Gastroesophageal sphincter (tissue), 4 donors: ENCODE data around the gene CD200R1L. TPM values are rescaled to one million over a fixed set of nuclear protein-coding genes. Genes with fewer than 3 reads are reported as not detected.

ENCODE experiments used
- ATAC-seq: fragments of 150-250 bp; one replicate; pipeline ENCODE4 v1.9.1; 2016; ENCODE audit warnings: mild to moderate bottlenecking, moderate library complexity
- H3K27ac ChIP-seq, 4 donors: fragments of 200-600 bp; sonication (generic) in 3 of 4; 1 replicate in 3 of 4; 2 replicates in 1 of 4; pipeline ENCODE4 v1.5.1; 2016 to 2019
- H3K27me3 ChIP-seq: fragments of 200-600 bp; sonication (generic); one replicate; pipeline ENCODE4 v1.5.1; 2019
- H3K36me3 ChIP-seq, 2 donors: fragments of 200-600 bp; sonication (generic); one replicate each; pipeline ENCODE4 v1.5.1; 2019; ENCODE audit warnings: control low read depth in 1 of 2
- H3K4me1 ChIP-seq, 3 donors: fragments of 200-600 bp; sonication (generic); 1 replicate in 2 of 3; 2 replicates in 1 of 3; pipeline ENCODE4 v1.5.1; 2016 to 2019; ENCODE audit warnings: control low read depth in 2 of 3
- H3K4me3 ChIP-seq, 2 donors: fragments of 200-600 bp; sonication (generic); one replicate each; pipeline ENCODE4 v1.5.1; 2019; ENCODE audit warnings: mild to moderate bottlenecking in 1 of 2, moderate library complexity in 1 of 2
- H3K9me3 ChIP-seq, 3 donors: fragments of 200-600 bp; sonication (generic); one replicate each; pipeline ENCODE4 v1.5.1; 2017 to 2019; ENCODE audit warnings: control low read depth in 2 of 3
- CTCF ChIP-seq, 4 experiments: fragments of 200-600 bp in 2 of 4; fragments of 450-650 bp in 2 of 4; sonication (generic) in 1 of 4; IDR thresholded peaks; one replicate each; pipeline ENCODE4 v1.5.1; 2017 to 2019; ENCODE audit warnings: antibody characterized with exemption in 4 of 4, mild to moderate bottlenecking in 2 of 4, moderate library complexity in 2 of 4
- EP300 ChIP-seq: sonication (generic); formaldehyde crosslinking; IDR thresholded peaks from one replicate; pipeline ENCODE4 v1.6.1; 2017; ENCODE audit warnings: antibody characterized with exemption, mild to moderate bottlenecking
- POLR2A ChIP-seq, 2 donors: fragments of 450-650 bp; IDR thresholded peaks; one replicate each; pipeline ENCODE4 v1.6.1; 2017; ENCODE audit warnings: antibody characterized with exemption in 2 of 2, mild to moderate bottlenecking in 2 of 2, moderate library complexity in 1 of 2
- POLR2AphosphoS5 ChIP-seq: sonication (generic); formaldehyde crosslinking; IDR thresholded peaks from one replicate; pipeline ENCODE4 v1.6.1; 2017; ENCODE audit warnings: antibody characterized with exemption
- WGBS, 2 donors: methylation state at CpG; one replicate each; pipeline ENCODE4 v1.1.5; 2018; ENCODE audit warnings: low coverage in 1 of 2; 5-methylcytosine and 5-hydroxymethylcytosine counted together
- total RNA-seq, 4 donors: library from RNA; depleted of rRNA; stranded (reverse); fragments of >200 nt; gene quantifications; one replicate each; pipeline ENCODE4 v1.1.0, GENCODE V29; 2016

The CD200R1L gene
- total RNA-seq, 4 donors from 2014 or later = not detected

- 54 to 63% methylated on average over 3 of the region's 3 CpGs for WGBS, 2 donors
- no peaks in the 10 kb centered on the region for H3K9me3 ChIP-seq
- TF ChIP-seq CTCF (IDR thresholded peaks at IDR 0.05) = no peak
- no peak for ATAC-seq
- H3K36me3 ChIP-seq = no peaks in the 10 kb centered on the region
- H3K27ac ChIP-seq = no peak overlapping the region
- H3K27me3 ChIP-seq = no peaks in the 10 kb centered on the region
- no peak overlapping the region for H3K4me3 ChIP-seq
- H3K4me1 ChIP-seq = no peaks in the 10 kb centered on the region
Measured at GRCh38 chr3:112822064-112823055, 24.3 kb downstream of the CD200R1L start.

GRCh38 chr3:112818289-112818688, 28.4 kb downstream of the CD200R1L start:
- Histone ChIP-seq H3K27me3 (no peaks in the 10 kb centered on the region), H3K9me3 (no peaks in the 10 kb centered on the region), H3K4me1 (peaks cover 0 to 3% (median 0%) of the 10 kb centered on the region in 3 donors), H3K4me3 (no peak overlapping the region), H3K27ac (no peak overlapping the region), H3K36me3 (no peaks in the 10 kb centered on the region)
- TF ChIP-seq CTCF (IDR thresholded peaks at IDR 0.05) (no peak), POLR2A (IDR thresholded peaks at IDR 0.05) (no peak), EP300 (no peak), POLR2AphosphoS5 (no peak)
- no peak for ATAC-seq
- WGBS, 2 donors = 62 to 80% methylated on average over 1 of the region's 1 CpG

DNA sequence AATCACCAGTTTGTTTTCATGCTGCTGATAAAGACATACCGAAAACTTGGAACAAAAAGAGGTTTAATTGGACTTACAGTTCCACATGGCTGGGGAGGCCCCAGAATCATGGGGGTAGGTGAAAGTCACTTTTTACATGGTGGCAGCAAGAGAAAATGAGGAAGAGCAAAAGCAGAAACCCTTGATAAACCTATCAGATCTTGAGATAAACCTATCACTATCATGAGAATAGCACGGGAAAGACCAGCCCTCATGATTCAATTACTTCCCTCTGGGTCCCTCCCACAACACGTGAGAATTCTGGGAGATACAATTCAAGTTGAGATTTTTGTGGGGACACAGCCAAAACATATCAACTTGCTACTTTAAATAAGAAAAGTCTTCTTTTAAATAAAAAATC, 28.9 kb downstream of the CD200R1L start:
- Histone ChIP-seq H3K36me3 (no peaks in the 10 kb centered on the region), H3K4me1 (peaks cover 0 to 4% (median 3%) of the 10 kb centered on the region in 3 donors), H3K9me3 (no peaks in the 10 kb centered on the region), H3K27ac (no peak overlapping the region), H3K4me3 (no peak overlapping the region), H3K27me3 (no peaks in the 10 kb centered on the region)
- 26 to 47% methylated on average over 3 of the region's 3 CpGs for WGBS, 2 donors
- ATAC-seq = no peak
- TF ChIP-seq POLR2A (IDR thresholded peaks at IDR 0.05) = no peak
- no peak for TF ChIP-seq POLR2AphosphoS5
- TF ChIP-seq CTCF (IDR thresholded peaks at IDR 0.05) = no peak
- no peak for TF ChIP-seq EP300

- H3K27ac ChIP-seq = no peak overlapping the region
- no peaks in the 10 kb centered on the region for H3K9me3 ChIP-seq
- peaks cover 1 to 9% (median 3%) of the 10 kb centered on the region in 3 donors for H3K4me1 ChIP-seq
- no peak overlapping the region for H3K4me3 ChIP-seq
- no peaks in the 10 kb centered on the region for H3K36me3 ChIP-seq
- no peaks in the 10 kb centered on the region for H3K27me3 ChIP-seq
- no peak for TF ChIP-seq EP300
- no peak for TF ChIP-seq POLR2A (IDR thresholded peaks at IDR 0.05)
- TF ChIP-seq POLR2AphosphoS5 = no peak
- TF ChIP-seq CTCF (IDR thresholded peaks at IDR 0.05) = no peak
- ATAC-seq = no peak
Measured at GRCh38 chr3:112817271-112817670, 29.4 kb downstream of the CD200R1L start.

DNA sequence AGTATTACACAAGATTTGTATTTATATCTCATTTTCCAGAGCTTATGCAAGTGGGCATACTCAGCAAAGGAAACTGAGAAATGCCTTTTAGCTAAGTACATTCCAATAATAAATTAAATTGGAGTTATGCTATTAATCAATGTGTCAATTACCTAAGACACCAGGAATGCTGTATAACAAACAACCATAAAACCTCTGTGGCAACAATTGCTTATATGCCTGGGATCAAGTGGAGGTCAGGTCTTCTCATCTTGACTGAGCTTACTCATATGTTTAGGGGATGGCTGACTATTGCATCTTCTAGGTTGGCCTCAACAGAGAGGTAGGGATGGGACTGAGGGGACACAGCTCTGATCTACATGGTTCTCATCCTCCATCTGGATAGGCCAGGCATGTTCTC, 30.7 kb downstream of the CD200R1L start:
- Histone ChIP-seq H3K4me3 (no peak overlapping the region), H3K4me1 (peaks cover 3 to 22% (median 4%) of the 10 kb centered on the region in 3 donors), H3K27me3 (no peaks in the 10 kb centered on the region), H3K27ac (no peak overlapping the region), H3K36me3 (no peaks in the 10 kb centered on the region), H3K9me3 (no peaks in the 10 kb centered on the region)
- ATAC-seq = no peak
- TF ChIP-seq EP300 (no peak), POLR2AphosphoS5 (no peak), CTCF (IDR thresholded peaks at IDR 0.05) (no peak), POLR2A (IDR thresholded peaks at IDR 0.05) (no peak)
